GM19372 (cell line): ENCODE data around the gene DDX25.

Experiments
- ATAC-seq: cut with Tn5 transposase; IDR thresholded peaks from one replicate; pipeline ENCODE4 v1.9.1; 2021; ENCODE audit warnings: mild to moderate bottlenecking, low read depth, moderate library complexity; ENCODE audit not compliant: unreplicated experiment

The DDX25 gene

DNA sequence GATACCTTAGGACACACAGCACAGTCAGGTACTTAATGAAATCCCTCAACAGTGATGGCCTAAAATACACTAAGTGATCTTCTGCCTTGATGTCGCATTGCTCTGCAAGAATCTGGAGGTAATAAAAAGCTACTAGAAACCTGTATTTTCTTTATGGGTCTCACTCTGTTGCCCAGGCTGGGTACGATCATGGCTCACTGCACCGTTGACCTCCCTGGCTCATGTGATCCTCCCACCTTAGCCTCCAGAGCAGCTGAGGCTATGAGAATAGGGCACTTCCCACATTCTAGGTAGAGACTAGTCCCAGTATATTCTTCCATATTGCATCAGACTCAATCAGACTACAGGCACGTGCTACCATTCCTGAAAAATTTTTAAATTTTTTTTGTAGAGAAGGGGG, 63.2 kb downstream of the DDX25 start:
- no peak for ATAC-seq

DNA sequence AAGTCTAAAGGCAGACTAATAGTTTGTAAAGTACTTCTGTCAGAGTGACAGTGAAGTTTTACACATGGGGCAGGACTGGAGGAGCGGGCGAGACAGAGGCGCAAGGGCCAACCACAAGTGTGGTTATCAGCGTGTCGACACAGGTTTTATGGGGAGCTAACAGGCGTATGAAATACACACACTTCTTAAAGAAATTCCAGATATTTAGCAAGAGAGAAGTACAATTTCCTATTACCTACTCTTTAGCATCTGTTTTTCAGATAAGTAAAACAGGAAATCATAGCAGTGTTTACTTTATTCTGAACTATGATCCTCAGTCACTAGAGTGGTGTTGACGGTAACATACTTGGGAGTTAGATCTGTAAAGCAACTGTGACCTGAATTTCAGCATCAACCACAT, 64.0 kb downstream of the DDX25 start:
- no peak for ATAC-seq

DNA sequence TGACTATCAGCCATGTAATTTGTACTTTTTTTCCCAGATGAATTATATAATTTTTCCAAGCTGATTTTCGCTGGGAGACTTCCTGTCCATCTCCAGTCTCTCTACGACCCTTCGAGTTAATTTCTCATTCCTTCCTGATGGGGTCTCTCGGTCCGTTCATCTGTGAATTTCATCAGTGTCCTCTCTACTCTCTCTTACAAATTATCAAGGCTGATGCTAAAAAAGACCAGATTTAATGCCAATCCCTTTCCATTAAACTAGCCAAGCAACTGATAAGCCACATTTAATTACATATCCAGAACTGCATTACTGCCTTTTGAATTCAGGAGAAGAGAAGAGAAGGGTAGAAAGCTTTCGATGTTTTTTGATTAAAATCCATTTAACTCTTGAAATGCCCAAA, 67.3 kb downstream of the DDX25 start:
- ATAC-seq, result no peak

- no peak for ATAC-seq
These were observed 70.0 kb downstream of the DDX25 start for GRCh38 chr11:125974284-125974683.

GRCh38 chr11:125975634-125976033, 71.3 kb downstream of the DDX25 start:
- ATAC-seq, result no peak

DNA sequence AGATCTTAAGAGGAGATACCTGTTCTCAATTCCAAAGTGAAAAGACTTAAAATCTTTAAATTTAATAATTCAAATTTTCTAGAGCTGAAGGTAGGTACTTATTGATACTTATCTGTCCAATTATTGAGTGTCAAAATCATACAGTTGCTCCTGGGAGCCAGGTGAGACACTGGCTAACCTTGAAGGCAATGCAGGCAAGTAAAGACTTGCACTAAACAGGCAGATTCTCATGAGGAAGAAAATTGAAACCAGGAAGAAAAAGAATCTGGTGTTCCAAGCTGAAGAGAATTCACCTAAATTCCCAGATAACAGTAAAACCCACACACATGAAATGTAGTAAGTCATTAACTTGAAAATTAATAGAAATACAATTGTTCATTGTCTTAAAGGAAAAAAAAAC, 71.8 kb downstream of the DDX25 start:
- no peak for ATAC-seq

- no peak for ATAC-seq
These were observed 73.0 kb downstream of the DDX25 start for GRCh38 chr11:125977333-125977732.

DNA sequence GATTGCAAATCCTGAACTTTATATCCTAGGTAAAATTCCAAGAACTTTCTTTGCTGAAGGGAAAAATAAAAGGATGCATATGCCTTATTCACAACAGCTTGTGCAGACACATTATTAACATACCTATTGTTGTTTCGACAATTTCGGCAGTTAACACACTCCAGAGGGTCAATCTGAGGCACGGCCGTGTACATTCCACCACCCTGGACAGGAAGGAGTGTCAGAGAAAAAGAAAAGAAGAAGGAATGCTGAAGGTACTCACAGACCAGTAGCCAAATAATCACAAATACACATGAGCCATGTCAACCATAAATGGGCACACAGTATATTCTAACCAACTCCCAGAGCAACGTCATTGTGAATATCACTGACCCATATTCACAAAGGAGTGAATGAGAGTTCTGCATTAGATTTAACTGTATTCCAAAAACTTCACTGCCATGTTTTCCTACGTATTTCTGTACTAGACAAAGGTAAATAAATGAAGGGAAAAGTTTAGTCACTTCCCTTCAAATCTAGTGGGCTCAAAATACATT, 73.9 kb downstream of the DDX25 start:
- no peak for ATAC-seq
